Activated B cell treated with CpG ODN at 0.5 μM for 24 hours (primary cell): ENCODE data around the gene HNRNPA0. TPM values are rescaled to one million over a fixed set of nuclear protein-coding genes. Genes with fewer than 3 reads are reported as not detected.

Experiments used
- total RNA-seq: library from RNA; stranded (reverse); gene quantifications from 2 replicates; pipeline ENCODE4 v1.2.3, GENCODE V29; 2022

HNRNPA0 gene
- total RNA-seq, 1 donor from 2014 or later = 31.2 TPM

Other genes with a start within 250 kb of the HNRNPA0 start
- gene KLHL3, start 18.3 kb downstream of the HNRNPA0 start, total RNA-seq = 5.3 and 5.9 TPM in 2 replicates
- gene MYOT, start 113.5 kb upstream of the HNRNPA0 start, total RNA-seq = not detected in 2 replicates
- gene PKD2L2, start 135.1 kb upstream of the HNRNPA0 start, total RNA-seq = not detected in 2 replicates